ENCODE measurements around the gene LOXL3. TPM values are rescaled to one million over a fixed set of nuclear protein-coding genes. Genes with fewer than 3 reads are reported as not detected.

The LOXL3 gene
- total RNA-seq, 1 experiment from 2014 or later = 0.88 TPM

DNA sequence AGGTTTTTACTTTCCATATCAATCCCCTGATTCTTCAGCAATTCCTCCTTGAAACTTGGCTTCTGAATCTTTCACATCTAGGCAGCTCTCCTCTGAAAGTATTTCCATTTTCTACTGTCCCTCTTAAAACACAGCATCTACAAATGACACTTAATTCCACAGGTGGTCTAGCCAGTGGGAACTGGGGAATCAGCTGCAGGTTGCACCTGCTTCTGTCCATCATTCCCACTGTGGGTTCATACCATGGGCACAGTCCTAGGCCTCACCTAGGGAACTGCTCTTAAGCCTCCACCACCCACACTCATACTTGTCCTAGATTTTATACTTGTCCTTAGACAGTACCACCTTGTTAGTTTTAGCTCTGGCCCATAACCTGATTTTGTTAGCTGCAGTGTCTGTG is 2.2 kb downstream of the LOXL3 start:
- peaks cover 14% of the 10 kb centered on the region for H3K27me3 ChIP-seq (replicated peaks; ENCODE audit: insufficient read depth, low read depth, low read length, poor library complexity)
- intact Hi-C loops (cut with micrococcal nuclease; ENCODE audit: unreplicated experiment) = no loop called here

DNA sequence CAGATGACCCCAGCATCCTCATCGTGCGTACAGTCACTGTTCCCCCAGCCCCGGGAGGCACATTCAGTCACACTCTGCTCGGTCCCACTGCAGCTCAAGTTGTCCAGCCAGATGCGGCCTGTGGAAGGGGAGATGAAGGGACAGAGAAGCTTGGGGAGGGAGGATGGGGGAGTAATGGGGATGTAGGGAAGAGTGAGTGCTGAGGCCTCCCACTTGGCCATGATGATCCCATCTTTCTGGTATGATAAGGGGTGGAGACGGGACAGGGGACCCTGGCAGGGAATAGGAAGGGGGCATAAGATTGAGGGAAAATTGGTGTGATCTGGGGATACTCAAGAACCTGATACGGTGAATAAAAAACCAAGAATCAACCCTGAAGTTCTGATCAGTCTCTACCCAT is 3.5 kb downstream of the LOXL3 start:
- POLR2A ChIA-PET (ENCODE audit: low non-redundant PET) = no interaction called here

More for the DNA sequence above, 2.2 kb downstream of the LOXL3 start:
- H3K27ac ChIP-seq (ENCODE audit: low read depth, low read length, poor library complexity, severe bottlenecking) = no peak overlapping the region
- peaks cover 5% of the 10 kb centered on the region for H3K4me1 ChIP-seq (ENCODE audit: insufficient read depth, low read length, poor library complexity, severe bottlenecking)
- H3K4me3 ChIP-seq (ENCODE audit: low read depth, low read length, poor library complexity, severe bottlenecking) = no peak overlapping the region
- no peak for DNase-seq (ENCODE audit: low spot score)
- ChIA-PET POLR2A (ENCODE audit: low non-redundant PET) (no interaction called here), CTCF (no interaction called here)
- H3K9me3 ChIP-seq (ENCODE audit: low read depth, low read length, poor library complexity, severe bottlenecking) = no peaks in the 10 kb centered on the region
- TF ChIP-seq, protein P1, sequence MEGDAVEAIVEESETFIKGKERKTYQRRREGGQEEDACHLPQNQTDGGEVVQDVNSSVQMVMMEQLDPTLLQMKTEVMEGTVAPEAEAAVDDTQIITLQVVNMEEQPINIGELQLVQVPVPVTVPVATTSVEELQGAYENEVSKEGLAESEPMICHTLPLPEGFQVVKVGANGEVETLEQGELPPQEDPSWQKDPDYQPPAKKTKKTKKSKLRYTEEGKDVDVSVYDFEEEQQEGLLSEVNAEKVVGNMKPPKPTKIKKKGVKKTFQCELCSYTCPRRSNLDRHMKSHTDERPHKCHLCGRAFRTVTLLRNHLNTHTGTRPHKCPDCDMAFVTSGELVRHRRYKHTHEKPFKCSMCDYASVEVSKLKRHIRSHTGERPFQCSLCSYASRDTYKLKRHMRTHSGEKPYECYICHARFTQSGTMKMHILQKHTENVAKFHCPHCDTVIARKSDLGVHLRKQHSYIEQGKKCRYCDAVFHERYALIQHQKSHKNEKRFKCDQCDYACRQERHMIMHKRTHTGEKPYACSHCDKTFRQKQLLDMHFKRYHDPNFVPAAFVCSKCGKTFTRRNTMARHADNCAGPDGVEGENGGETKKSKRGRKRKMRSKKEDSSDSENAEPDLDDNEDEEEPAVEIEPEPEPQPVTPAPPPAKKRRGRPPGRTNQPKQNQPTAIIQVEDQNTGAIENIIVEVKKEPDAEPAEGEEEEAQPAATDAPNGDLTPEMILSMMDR (conservative IDR thresholded peaks at IDR 0.05; ENCODE audit: low read depth, low read length) = no peak
- TF ChIP-seq EZH2 (IDR thresholded peaks at IDR 0.05; ENCODE audit: borderline replicate concordance, low read depth, low read length, poor library complexity, severe bottlenecking) = no peak
- peaks cover 3% of the 10 kb centered on the region for H3K36me3 ChIP-seq (ENCODE audit: insufficient read depth, low read length, poor library complexity, severe bottlenecking)
- BruUV-seq (replicated peaks) = no TSS peak

DNA sequence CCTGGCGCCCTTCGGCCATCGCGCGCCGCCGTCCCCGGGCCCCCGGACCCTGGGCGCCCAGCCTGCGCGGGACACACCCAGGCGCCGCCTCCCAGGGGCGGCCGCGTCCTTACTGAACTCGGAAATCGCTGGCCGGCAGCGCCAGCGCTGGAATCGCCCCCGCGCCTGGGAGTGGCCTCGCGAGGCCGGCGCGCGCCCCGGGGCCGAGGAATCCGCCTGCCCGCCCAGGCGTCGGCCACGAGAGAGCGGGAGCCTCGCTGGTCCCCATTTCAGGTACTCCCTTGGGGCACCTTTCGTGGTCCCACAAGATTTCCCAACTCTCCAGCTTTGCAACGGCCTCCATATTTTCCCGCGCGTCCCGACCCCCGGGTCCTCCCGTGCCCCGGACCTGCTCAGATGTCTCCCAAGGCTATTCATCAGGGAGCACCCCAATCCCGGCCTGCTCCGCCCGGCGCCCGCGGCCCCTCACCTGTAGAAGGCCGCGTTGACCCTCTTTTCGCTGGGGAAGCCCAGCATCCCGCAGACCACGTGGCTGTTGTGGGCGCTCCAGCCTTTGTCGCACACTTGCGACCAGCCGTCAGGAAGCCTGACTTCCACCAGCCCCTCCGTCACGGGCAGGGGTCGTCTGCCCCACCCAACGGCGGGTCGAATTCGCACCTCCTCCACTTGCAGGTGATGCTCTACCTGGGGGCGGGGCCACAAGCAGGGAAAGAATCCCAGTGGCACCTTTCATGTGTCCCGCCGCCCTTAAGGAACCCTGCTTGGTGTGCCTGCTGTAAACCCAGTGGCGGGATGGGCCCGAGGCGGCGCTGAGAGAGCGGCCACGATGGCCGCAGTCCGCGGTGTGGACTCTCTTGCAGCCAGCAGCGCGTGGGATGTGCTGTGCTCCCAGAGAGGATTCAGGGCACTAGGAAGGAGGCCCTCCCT is 4.6 kb downstream of the LOXL3 start:
- no peak for TF ChIP-seq EZH2 (IDR thresholded peaks at IDR 0.05; ENCODE audit: borderline replicate concordance, low read depth, low read length, poor library complexity, severe bottlenecking)
- TF ChIP-seq, protein P1 (conservative IDR thresholded peaks at IDR 0.05; ENCODE audit: low read depth, low read length) = no peak
- H3K27me3 ChIP-seq (replicated peaks; ENCODE audit: insufficient read depth, low read depth, low read length, poor library complexity) = peaks cover 14% of the 10 kb centered on the region
- no peaks in the 10 kb centered on the region for H3K36me3 ChIP-seq (ENCODE audit: insufficient read depth, low read length, poor library complexity, severe bottlenecking)
- H3K9me3 ChIP-seq (ENCODE audit: low read depth, low read length, poor library complexity, severe bottlenecking) = no peaks in the 10 kb centered on the region
- BruUV-seq (replicated peaks) = no TSS peak
- ChIA-PET POLR2A (ENCODE audit: low non-redundant PET) (no interaction called here), CTCF (no interaction called here)
- H3K27ac ChIP-seq (ENCODE audit: low read depth, low read length, poor library complexity, severe bottlenecking) = no peak overlapping the region
- H3K4me1 ChIP-seq (ENCODE audit: insufficient read depth, low read length, poor library complexity, severe bottlenecking) = peaks cover 5% of the 10 kb centered on the region
- intact Hi-C loops (cut with micrococcal nuclease; ENCODE audit: unreplicated experiment) = no loop called here
- peak overlapping the region; percentile 48 for H3K4me3 ChIP-seq (ENCODE audit: low read depth, low read length, poor library complexity, severe bottlenecking)
- peak; percentile 38 for DNase-seq (ENCODE audit: low spot score)

More for the DNA sequence above, 3.5 kb downstream of the LOXL3 start:
- intact Hi-C loops (cut with micrococcal nuclease; ENCODE audit: unreplicated experiment) = no loop called here
- CTCF ChIA-PET = no interaction called here
- TF ChIP-seq EZH2 (IDR thresholded peaks at IDR 0.05; ENCODE audit: borderline replicate concordance, low read depth, low read length, poor library complexity, severe bottlenecking) = no peak
- TF ChIP-seq, protein P1 (conservative IDR thresholded peaks at IDR 0.05; ENCODE audit: low read depth, low read length) = no peak
- Histone ChIP-seq H3K27me3 (replicated peaks; ENCODE audit: insufficient read depth, low read depth, low read length, poor library complexity) (peaks cover 14% of the 10 kb centered on the region), H3K4me1 (ENCODE audit: insufficient read depth, low read length, poor library complexity, severe bottlenecking) (peaks cover 5% of the 10 kb centered on the region), H3K9me3 (ENCODE audit: low read depth, low read length, poor library complexity, severe bottlenecking) (no peaks in the 10 kb centered on the region), H3K36me3 (ENCODE audit: insufficient read depth, low read length, poor library complexity, severe bottlenecking) (no peaks in the 10 kb centered on the region), H3K4me3 (ENCODE audit: low read depth, low read length, poor library complexity, severe bottlenecking) (no peak overlapping the region), H3K27ac (ENCODE audit: low read depth, low read length, poor library complexity, severe bottlenecking) (no peak overlapping the region)
- DNase-seq (ENCODE audit: low spot score) = no peak
- BruUV-seq (replicated peaks) = no TSS peak
